Hepatocyte (in vitro differentiated cells): ENCODE data around the gene ZNF341. TPM values are rescaled to one million over a fixed set of nuclear protein-coding genes. Genes with fewer than 3 reads are reported as not detected.

Source experiments
- DNase-seq: peaks from one replicate; pipeline ENCODE4 v3.0.0-alpha.2; 2016; ENCODE audit warnings: low spot score
- H2AFZ ChIP-seq: fragments of 200-600 bp; sonication (generic); 2 replicates; pipeline ENCODE4 v1.6.0; 2016; ENCODE audit warnings: antibody characterized with exemption, mild to moderate bottlenecking
- H3K27ac ChIP-seq: fragments of 200-600 bp; sonication (generic); 2 replicates; pipeline ENCODE4 v1.5.1; 2016; ENCODE audit warnings: mild to moderate bottlenecking
- H3K27me3 ChIP-seq: fragments of 200-600 bp; sonication (generic); 2 replicates; pipeline ENCODE4 v1.6.1; 2016
- H3K36me3 ChIP-seq: fragments of 200-600 bp; sonication (generic); replicated peaks from 2 replicates; pipeline ENCODE4 v1.5.1; 2016; ENCODE audit warnings: low read depth; ENCODE audit not compliant: insufficient read depth
- H3K4me1 ChIP-seq: fragments of 200-600 bp; sonication (generic); 2 replicates; pipeline ENCODE4 v1.5.1; 2016; ENCODE audit warnings: mild to moderate bottlenecking, moderate library complexity; ENCODE audit not compliant: insufficient read depth
- H3K4me2 ChIP-seq: fragments of 200-600 bp; sonication (generic); 2 replicates; pipeline ENCODE4 v1.6.0; 2016
- H3K4me3 ChIP-seq: fragments of 200-600 bp; sonication (generic); 2 replicates; pipeline ENCODE4 v1.5.1; 2016; ENCODE audit warnings: mild to moderate bottlenecking
- H3K79me2 ChIP-seq: fragments of 200-600 bp; sonication (generic); 2 replicates; pipeline ENCODE4 v1.6.0; 2017; ENCODE audit warnings: mild to moderate bottlenecking
- H3K9me2 ChIP-seq: fragments of 200-600 bp; sonication (generic); replicated peaks from 2 replicates; pipeline ENCODE4 v1.6.0; 2017; ENCODE audit warnings: mild to moderate bottlenecking; ENCODE audit not compliant: insufficient read depth
- H3K9me3 ChIP-seq: fragments of 200-600 bp; sonication (generic); 2 replicates; pipeline ENCODE4 v1.5.1; 2016; ENCODE audit warnings: low read depth, mild to moderate bottlenecking
- H4K20me1 ChIP-seq: fragments of 200-600 bp; sonication (generic); 2 replicates; pipeline ENCODE4 v1.6.0; 2016; ENCODE audit warnings: mild to moderate bottlenecking; ENCODE audit not compliant: insufficient read depth, poor library complexity, severe bottlenecking
- CTCF ChIP-seq: fragments of 200-600 bp; sonication (generic); IDR thresholded peaks from 2 replicates; pipeline ENCODE4 v1.5.1; 2016; ENCODE audit warnings: antibody characterized with exemption, mild to moderate bottlenecking; ENCODE audit not compliant: poor library complexity
- EZH2 ChIP-seq: fragments of 200-600 bp; sonication (generic); IDR thresholded peaks from 2 replicates; pipeline ENCODE4 v1.6.1; 2016; ENCODE audit warnings: antibody characterized with exemption, mild to moderate bottlenecking, borderline replicate concordance
- EZH2phosphoT487 ChIP-seq: fragments of 200-600 bp; sonication (generic); IDR thresholded peaks from one replicate; pipeline ENCODE4 v1.6.1; 2018; ENCODE audit warnings: antibody characterized with exemption, mild to moderate bottlenecking, low read depth, moderate library complexity; ENCODE audit not compliant: unreplicated experiment, severe bottlenecking
- WGBS: methylation state at CpG from one replicate; pipeline ENCODE4 v1.1.6; 2016; ENCODE audit warnings: low lambda C conversion rate; ENCODE audit errors: missing lambda C conversion rate; 5-methylcytosine and 5-hydroxymethylcytosine counted together
- polyA plus RNA-seq: library from polyadenylated mRNA; unstranded; fragments of >200 nt; fragmentation: Nextera tagmentation; extraction: Ambion mirVana; gene quantifications from 2 replicates; pipeline ENCODE4 v1.2.1, GENCODE V29; 2016
- total RNA-seq: library from RNA; depleted of rRNA; stranded (reverse); fragments of >200 nt; gene quantifications from 2 replicates; pipeline ENCODE4 v1.2.3, GENCODE V29; 2014

ZNF341 gene
- total and polyA plus RNA-seq, 2 experiments from 2014 or later, result 2.3 to 3.6 TPM

DNA sequence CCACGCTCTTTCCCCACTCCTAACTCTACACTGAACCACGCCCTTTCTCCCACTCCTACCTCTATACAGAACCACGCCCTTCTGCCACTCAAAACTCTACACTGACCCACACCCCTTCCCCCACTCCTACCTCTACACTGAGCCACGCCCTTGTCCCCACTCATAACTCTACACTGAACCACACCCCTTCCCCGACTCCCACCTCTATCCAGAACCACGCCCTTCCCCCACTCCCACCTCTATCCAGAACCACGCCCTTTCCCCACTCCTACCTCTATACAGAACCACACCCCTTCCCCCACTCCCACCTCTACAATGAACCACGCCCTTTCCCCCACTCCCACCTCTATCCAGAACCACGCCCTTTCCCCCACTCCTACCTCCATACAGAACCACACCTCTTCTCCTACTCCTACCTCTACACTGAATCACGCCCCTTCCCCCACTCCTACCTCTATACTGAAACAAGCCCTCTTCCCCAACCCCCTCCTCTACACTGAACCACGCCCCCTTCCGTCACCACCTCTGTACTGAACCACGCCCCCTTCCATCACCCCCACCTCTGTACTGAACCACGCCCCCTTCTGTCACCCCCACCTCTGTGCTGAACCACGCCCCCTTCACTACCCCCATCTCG lies 21.8 kb upstream of the ZNF341 start:
- TF ChIP-seq EZH2phosphoT487, result no peak
- TF ChIP-seq CTCF, result no peak
- no peak for TF ChIP-seq EZH2
- DNase-seq, result no peak
- Histone ChIP-seq H3K36me3 (no peaks in the 10 kb centered on the region), H3K4me2 (no peak overlapping the region), H3K9me2 (no peaks in the 10 kb centered on the region), H2AFZ (no peak overlapping the region), H3K9me3 (no peaks in the 10 kb centered on the region), H3K27me3 (no peaks in the 10 kb centered on the region), H3K4me1 (no peaks in the 10 kb centered on the region), H3K27ac (no peak overlapping the region), H4K20me1 (no peaks in the 10 kb centered on the region), H3K79me2 (no peaks in the 10 kb centered on the region), H3K4me3 (no peak overlapping the region)
- WGBS, result 84% methylated on average over 13 of the region's 16 CpGs

DNA sequence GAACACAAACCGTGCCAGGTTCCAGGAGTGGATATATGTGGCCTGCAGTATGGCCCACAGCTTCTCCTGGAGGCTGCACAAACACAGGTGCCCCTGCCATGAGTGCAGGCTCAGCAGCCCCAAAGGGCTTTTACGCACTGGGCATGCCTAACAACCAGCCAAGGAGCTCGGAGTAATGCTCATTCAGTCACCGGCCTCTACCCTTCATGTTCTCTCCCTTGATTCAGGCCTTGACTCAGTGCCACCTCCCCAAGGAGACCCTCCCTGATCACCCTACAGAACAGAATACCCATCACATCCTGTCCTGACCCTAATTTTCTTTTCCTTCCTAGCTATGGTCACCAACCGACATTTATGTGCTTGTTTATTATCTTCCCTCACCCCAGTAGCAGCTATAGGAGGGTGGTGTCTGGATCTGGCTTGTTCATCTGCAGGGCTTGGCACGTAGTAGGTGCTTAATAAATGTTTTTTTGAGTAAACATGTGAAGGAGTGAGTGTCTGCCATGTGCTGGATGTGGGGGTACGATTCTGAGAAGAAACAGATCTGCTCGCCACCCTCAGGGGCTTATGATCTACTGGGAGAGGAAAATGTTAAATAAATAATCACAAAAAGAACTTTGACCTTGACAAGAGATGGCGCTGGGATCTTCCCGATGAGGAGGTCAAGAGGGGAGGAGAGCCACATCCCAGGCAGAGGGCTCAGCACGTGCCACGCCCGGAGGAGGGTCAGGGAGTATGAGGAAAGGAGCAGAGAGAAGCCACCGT lies 20.9 kb upstream of the ZNF341 start:
- Histone ChIP-seq H3K4me1 (no peaks in the 10 kb centered on the region), H3K9me3 (no peaks in the 10 kb centered on the region), H2AFZ (no peak overlapping the region), H3K36me3 (no peaks in the 10 kb centered on the region), H3K9me2 (no peaks in the 10 kb centered on the region), H3K79me2 (no peaks in the 10 kb centered on the region), H3K4me2 (no peak overlapping the region), H3K27ac (no peak overlapping the region), H3K27me3 (no peaks in the 10 kb centered on the region), H4K20me1 (no peaks in the 10 kb centered on the region), H3K4me3 (no peak overlapping the region)
- DNase-seq, result no peak
- WGBS, result 80% methylated on average over 14 of the region's 14 CpGs
- TF ChIP-seq EZH2phosphoT487 (no peak), EZH2 (no peak), CTCF (no peak)

GRCh38 chr20:33711446-33711738 lies 20.4 kb upstream of the ZNF341 start:
- Histone ChIP-seq H2AFZ (no peak overlapping the region), H4K20me1 (no peaks in the 10 kb centered on the region), H3K79me2 (no peaks in the 10 kb centered on the region), H3K27ac (no peak overlapping the region), H3K9me2 (no peaks in the 10 kb centered on the region), H3K4me3 (no peak overlapping the region), H3K4me1 (no peaks in the 10 kb centered on the region), H3K36me3 (no peaks in the 10 kb centered on the region), H3K9me3 (no peaks in the 10 kb centered on the region), H3K27me3 (no peaks in the 10 kb centered on the region), H3K4me2 (no peak overlapping the region)
- DNase-seq, result no peak
- 65% methylated on average over 1 of the region's 1 CpG for WGBS
- TF ChIP-seq EZH2phosphoT487, result no peak
- no peak for TF ChIP-seq EZH2
- no peak for TF ChIP-seq CTCF
